Motor neuron (in vitro differentiated cells): Measurements from ENCODE around the gene C6orf141. TPM values are rescaled to one million over a fixed set of nuclear protein-coding genes. Genes with fewer than 3 reads are reported as not detected.

ENCODE experiments used
- ATAC-seq, 8 experiments: fragments of 200-7000 bp; cut with Tn5 transposase; replicated peaks in 6 of 8; 2 replicates each; pipeline ENCODE4 v1.8.0; 2021; ENCODE audit warnings: mild to moderate bottlenecking in 8 of 8, moderate library complexity in 8 of 8
- H3K27ac ChIP-seq, 2 donors: fragments of 250-450 bp; sonication (Bioruptor Pico); 2 replicates each; pipeline ENCODE4 v1.9.0; 2021; ENCODE audit warnings: antibody characterized with exemption in 2 of 2, mild to moderate bottlenecking in 2 of 2, moderate library complexity in 1 of 2
- H3K4me1 ChIP-seq, 2 donors: fragments of 250-450 bp; sonication (Bioruptor Pico); replicated peaks in 1 of 2; 2 replicates each; pipeline ENCODE4 v1.6.1; 2021; ENCODE audit warnings: antibody characterized with exemption in 2 of 2, mild to moderate bottlenecking in 2 of 2, moderate library complexity in 1 of 2
- H3K4me3 ChIP-seq, 5 donors: fragments of 250-450 bp; sonication (Bioruptor Pico); 2 replicates each; pipeline ENCODE4 v1.9.0; 2021; ENCODE audit warnings: antibody characterized with exemption in 5 of 5, mild to moderate bottlenecking in 5 of 5, moderate library complexity in 4 of 5
- WGBS, 10 experiments: fragments of 450-650 bp; shearing (Covaris generic); methylation state at CpG; one replicate each; pipeline ENCODE4 v1.0.0; 2022; 5-methylcytosine and 5-hydroxymethylcytosine counted together
- in situ Hi-C, 9 experiments: fragments of 400-800 bp; cut with MboI; loops; one replicate each; pipeline ENCODE4 v1.15.0; 2021; ENCODE audit warnings: low sequenced_read_pairs in 9 of 9, low pct_unique_long_range_greater_than_20kb in 2 of 9; ENCODE audit not compliant: unreplicated experiment in 9 of 9
- total RNA-seq, 8 experiments: library from RNA; unstranded; fragments of 300-600 nt; gene quantifications; 2 replicates each; pipeline versions ENCODE4 v1.2.3 to v1.2.4, GENCODE V29; 2022

The C6orf141 gene
- under 1 TPM in 4 of 8 experiments, not detected in 4; 0.28 to 0.71 (median 0.50) TPM for total RNA-seq

- ATAC-seq, result peak; percentile 25 to 89 (median 52)
- H3K27ac ChIP-seq, result no peak within 1 kb of the TSS
- in situ Hi-C loops, result no loop called here
Observed at GRCh38 chr6:49550492-49551077, at the start of gene C6orf141. Gene C6orf141 (plus strand): TSS chr6:49550668. CDS start chr6:49550793, 125 bp downstream.

GRCh38 chr6:49504666-49505065, 45.8 kb upstream of the C6orf141 start:
- in situ Hi-C loops, result loop anchor here in 1 of 9 experiments (25.0 kb wide), 2 partner anchors 92 to 333 kb away; no protein-coding TSS in a partner anchor
- ATAC-seq, result no peak

More at GRCh38 chr6:49550492-49551077, at the start of gene C6orf141:
- Histone ChIP-seq H3K4me3 (peak within 1 kb of the TSS; percentile 16 to 27 (median 18)), H3K4me1 (peaks cover 3 to 6% of the 10 kb centered on the region in 2 donors)
- WGBS, 10 experiments, result 0 to 40% (median 9%) methylated on average over 1 to 26 of the region's 42 CpGs

GRCh38 chr6:49506569-49507111, 43.8 kb upstream of the C6orf141 start:
- in situ Hi-C loops, result loop anchor here in 1 of 9 experiments (25.0 kb wide), 2 partner anchors 94 to 331 kb away; no protein-coding TSS in a partner anchor
- no peak overlapping the region for H3K4me3 ChIP-seq
- 25 to 80% (median 60%) methylated on average over 1 to 5 of the region's 5 CpGs; no CpG with 5 or more reads in 2 of the 10 experiments for WGBS, 10 experiments
- no peak for ATAC-seq
- H3K4me1 ChIP-seq, result no peaks in the 10 kb centered on the region
- no peak overlapping the region for H3K27ac ChIP-seq

More at GRCh38 chr6:49504666-49505065, 45.8 kb upstream of the C6orf141 start:
- Histone ChIP-seq H3K4me1 (no peaks in the 10 kb centered on the region), H3K4me3 (no peak overlapping the region), H3K27ac (no peak overlapping the region)
- 50 to 100% (median 98%) methylated on average over 1 to 5 of the region's 5 CpGs for WGBS, 10 experiments

GRCh38 chr6:49509342-49509741, 41.1 kb upstream of the C6orf141 start:
- no peak overlapping the region for H3K4me3 ChIP-seq
- H3K4me1 ChIP-seq, result no peaks in the 10 kb centered on the region
- H3K27ac ChIP-seq, result no peak overlapping the region
- ATAC-seq, result no peak
- 20 to 100% (median 81%) methylated on average over 1 to 3 of the region's 3 CpGs for WGBS, 10 experiments
- in situ Hi-C loops, result loop anchor here in 1 of 9 experiments (25.0 kb wide), 2 partner anchors 97 to 328 kb away; no protein-coding TSS in a partner anchor

GRCh38 chr6:49513153-49513989, 37.1 kb upstream of the C6orf141 start:
- in situ Hi-C loops, result loop anchor here in 1 of 9 experiments (25.0 kb wide), 2 partner anchors 101 to 324 kb away; no protein-coding TSS in a partner anchor
- Histone ChIP-seq H3K4me3 (no peak overlapping the region), H3K4me1 (no peaks in the 10 kb centered on the region), H3K27ac (no peak overlapping the region)
- peak in 1 of 8 experiments; percentile 61 for ATAC-seq
- WGBS, 10 experiments, result 7 to 100% (median 91%) methylated on average over 1 to 2 of the region's 2 CpGs

GRCh38 chr6:49514571-49515484, 35.6 kb upstream of the C6orf141 start:
- Histone ChIP-seq H3K27ac (no peak overlapping the region), H3K4me1 (no peaks in the 10 kb centered on the region), H3K4me3 (no peak overlapping the region)
- WGBS, 10 experiments, result 74 to 92% (median 77%) methylated on average over 1 to 7 of the region's 8 CpGs
- in situ Hi-C loops, result loop anchor here in 1 of 9 experiments (25.0 kb wide), 2 partner anchors 103 to 322 kb away; no protein-coding TSS in a partner anchor
- ATAC-seq, result peak in 2 of 8 experiments; percentile 29

- ATAC-seq, result no peak
- in situ Hi-C loops, result loop anchor here in 1 of 9 experiments (25.0 kb wide), 2 partner anchors 103 to 322 kb away; no protein-coding TSS in a partner anchor
- WGBS, 10 experiments, result 49 to 94% (median 84%) methylated on average over 5 to 9 of the region's 10 CpGs
- Histone ChIP-seq H3K4me3 (no peak overlapping the region), H3K4me1 (no peaks in the 10 kb centered on the region), H3K27ac (no peak overlapping the region)
Observed at GRCh38 chr6:49515485-49516146, 34.9 kb upstream of the C6orf141 start.

- Histone ChIP-seq H3K4me1 (no peaks in the 10 kb centered on the region), H3K4me3 (no peak overlapping the region), H3K27ac (no peak overlapping the region)
- ATAC-seq, result no peak
- 0 to 100% (median 80%) methylated on average over 1 to 3 of the region's 4 CpGs; no CpG with 5 or more reads in 5 of the 10 experiments for WGBS, 10 experiments
- in situ Hi-C loops, result loop anchor here in 1 of 9 experiments (25.0 kb wide), 2 partner anchors 104 to 321 kb away; no protein-coding TSS in a partner anchor
Observed at GRCh38 chr6:49516147-49516505, 34.3 kb upstream of the C6orf141 start.

- no peak overlapping the region for H3K4me3 ChIP-seq
- H3K4me1 ChIP-seq, result no peaks in the 10 kb centered on the region
- ATAC-seq, result no peak
- 21 to 100% (median 83%) methylated on average over 1 to 2 of the region's 2 CpGs; no CpG with 5 or more reads in 1 of the 10 experiments for WGBS, 10 experiments
- no peak overlapping the region for H3K27ac ChIP-seq
- in situ Hi-C loops, result loop anchor here in 1 of 9 experiments (25.0 kb wide), 2 partner anchors 106 to 319 kb away; no protein-coding TSS in a partner anchor
Observed at GRCh38 chr6:49517919-49518318, 32.5 kb upstream of the C6orf141 start.

- 25 to 100% (median 100%) methylated on average over 1 of the region's 1 CpG; no CpG with 5 or more reads in 4 of the 10 experiments for WGBS, 10 experiments
- ATAC-seq, result no peak
- Histone ChIP-seq H3K27ac (no peak overlapping the region), H3K4me1 (no peaks in the 10 kb centered on the region), H3K4me3 (no peak overlapping the region)
- in situ Hi-C loops, result loop anchor here in 1 of 9 experiments (25.0 kb wide), 2 partner anchors 107 to 318 kb away; no protein-coding TSS in a partner anchor
Observed at GRCh38 chr6:49519660-49520059, 30.8 kb upstream of the C6orf141 start.

GRCh38 chr6:49522710-49523593, 27.5 kb upstream of the C6orf141 start:
- 59 to 96% (median 75%) methylated on average over 3 to 7 of the region's 7 CpGs; no CpG with 5 or more reads in 1 of the 10 experiments for WGBS, 10 experiments
- peak in 1 of 8 experiments; percentile 24 for ATAC-seq
- in situ Hi-C loops, result loop anchor here in 1 of 9 experiments (25.0 kb wide), 2 partner anchors 111 to 314 kb away; no protein-coding TSS in a partner anchor
- Histone ChIP-seq H3K4me3 (no peak overlapping the region), H3K4me1 (no peaks in the 10 kb centered on the region), H3K27ac (no peak overlapping the region)
